NCI-H1092 (cell line): ENCODE measurements around the gene DMAC2L.
"Not testable (repeated sequence)": the region's sequence is repeated elsewhere in the genome, so short reads cannot be mapped to it uniquely, and the experiment has no call there.

ENCODE experiments used
- DNase-seq: peaks from one replicate; lab custom pipeline; 2025; lab: John Stamatoyannopoulos, UW

Gene DMAC2L

GRCh38 chr14:50356283-50356682 is 44.2 kb downstream of the DMAC2L start:
- DNase-seq: not testable (repeated sequence)

GRCh38 chr14:50357124-50357523 is 45.0 kb downstream of the DMAC2L start:
- no peak for DNase-seq

GRCh38 chr14:50357753-50358395 is 45.8 kb downstream of the DMAC2L start:
- DNase-seq: no peak

- DNase-seq: no peak
Observed at GRCh38 chr14:50359631-50360030, 47.5 kb downstream of the DMAC2L start.

GRCh38 chr14:50360093-50360492 is 48.0 kb downstream of the DMAC2L start:
- no peak for DNase-seq

- DNase-seq: no peak
Observed at GRCh38 chr14:50360851-50361250, 48.7 kb downstream of the DMAC2L start.

GRCh38 chr14:50361473-50362403 is 49.6 kb downstream of the DMAC2L start:
- not testable (repeated sequence) for DNase-seq

GRCh38 chr14:50362764-50363713 is 50.9 kb downstream of the DMAC2L start:
- DNase-seq: no peak

- no peak for DNase-seq
Observed at GRCh38 chr14:50363714-50364111, 51.6 kb downstream of the DMAC2L start.

- DNase-seq: no peak
Observed at GRCh38 chr14:50364792-50365191, 52.7 kb downstream of the DMAC2L start.

- not testable (repeated sequence) for DNase-seq
Observed at GRCh38 chr14:50365572-50365971, 53.4 kb downstream of the DMAC2L start.

GRCh38 chr14:50366115-50366514 is 54.0 kb downstream of the DMAC2L start:
- DNase-seq: no peak

GRCh38 chr14:50366589-50366988 is 54.5 kb downstream of the DMAC2L start:
- no peak for DNase-seq

- no peak for DNase-seq
Observed at GRCh38 chr14:50371546-50371945, 59.4 kb downstream of the DMAC2L start.

GRCh38 chr14:50373959-50374358 is 61.8 kb downstream of the DMAC2L start:
- DNase-seq: no peak

- DNase-seq: no peak
Observed at GRCh38 chr14:50375760-50376159, 63.6 kb downstream of the DMAC2L start.
